ENCODE data around the gene CMPK1.

Gene CMPK1

GRCh38 chr1:47424336-47424982 lies 90.9 kb downstream of the CMPK1 start:
- no peak overlapping the region for H3K4me3 ChIP-seq (ENCODE audit: low read depth, low read length)
- H3K36me3 ChIP-seq (ENCODE audit: control insufficient read depth, insufficient read depth, low read length), result no peaks in the 10 kb centered on the region
- no peak overlapping the region for H3K27ac ChIP-seq (ENCODE audit: low read depth, low read length)
- H3K27me3 ChIP-seq (ENCODE audit: control insufficient read depth, insufficient read depth, low read length), result peaks cover 91% of the 10 kb centered on the region
- H3K9me3 ChIP-seq (ENCODE audit: control insufficient read depth, insufficient read depth, low read length), result no peaks in the 10 kb centered on the region
- no peak overlapping the region for H3K9ac ChIP-seq (ENCODE audit: low read depth, low read length)
- H3K4me1 ChIP-seq (ENCODE audit: control insufficient read depth, insufficient read depth, low read length), result peaks cover 4% of the 10 kb centered on the region; the same call in 1 of the 2 replicates

Data from HUES48 (cell line).